Fibroblast of skin of scalp (primary cell): ENCODE measurements around the gene KIF22. TPM values are rescaled to one million over a fixed set of nuclear protein-coding genes. Genes with fewer than 3 reads are reported as not detected.
"Not testable (repeated sequence)": the region's sequence is repeated elsewhere in the genome, so short reads cannot be mapped to it uniquely, and the experiment has no call there.

ENCODE experiments used
- DNase-seq: peaks from one replicate; pipeline ENCODE4 v3.0.0-alpha.2; 2013
- polyA plus RNA-seq, 2 experiments: library from polyadenylated mRNA; unstranded; fragments of 120-200 nt; gene quantifications; one replicate each; pipeline ENCODE4 v1.2.1, GENCODE V29; 2013; ENCODE audit not compliant: insufficient read length in 2 of 2

Gene KIF22
- polyA plus RNA-seq (2013, experiment 1 of 2; ENCODE audit: insufficient read length) = 32.8 TPM
- polyA plus RNA-seq (2013, experiment 2 of 2; ENCODE audit: insufficient read length) = 30.0 TPM

- DNase-seq = peak; percentile 99
Measured at GRCh38 chr16:29790183-29790948, at the start of gene KIF22. TSS of gene KIF22 (plus strand) at chr16:29790751. CDS start at chr16:29790760, 9 bp downstream.

- no peak for DNase-seq
Measured at GRCh38 chr16:29742683-29743275, 47.8 kb upstream of the KIF22 start.

- DNase-seq = no peak
Measured at GRCh38 chr16:29743475-29743826, 47.1 kb upstream of the KIF22 start.

GRCh38 chr16:29743827-29744531 lies 46.6 kb upstream of the KIF22 start:
- DNase-seq = no peak

GRCh38 chr16:29744541-29745101 lies 45.9 kb upstream of the KIF22 start:
- no peak for DNase-seq

- DNase-seq = no peak
Measured at GRCh38 chr16:29745121-29745852, 45.3 kb upstream of the KIF22 start.

GRCh38 chr16:29745853-29746345 lies 44.7 kb upstream of the KIF22 start, which contains the start of gene C16orf54:
TSS of gene C16orf54 (minus strand) at chr16:29745990. CDS start at chr16:29744951, 1,039 bp downstream.
- DNase-seq = no peak

- DNase-seq = not testable (repeated sequence)
Measured at GRCh38 chr16:29746518-29746917, 44.0 kb upstream of the KIF22 start.

- no peak for DNase-seq
Measured at GRCh38 chr16:29747947-29748759, 42.4 kb upstream of the KIF22 start.

- not testable (repeated sequence) for DNase-seq
Measured at GRCh38 chr16:29748760-29749149, 41.8 kb upstream of the KIF22 start.

GRCh38 chr16:29753516-29753915 lies 37.0 kb upstream of the KIF22 start:
- no peak for DNase-seq

GRCh38 chr16:29756654-29757053 lies 33.9 kb upstream of the KIF22 start:
- no peak for DNase-seq

- DNase-seq = not testable (repeated sequence)
Measured at GRCh38 chr16:29757086-29757485, 33.5 kb upstream of the KIF22 start.

GRCh38 chr16:29757950-29758466 lies 32.5 kb upstream of the KIF22 start:
- DNase-seq = peak; percentile 52

- DNase-seq = no peak
Measured at GRCh38 chr16:29760567-29761279, 29.8 kb upstream of the KIF22 start.

- not testable (repeated sequence) for DNase-seq
Measured at GRCh38 chr16:29761280-29761651, 29.3 kb upstream of the KIF22 start.

- no peak for DNase-seq
Measured at GRCh38 chr16:29761882-29762281, 28.7 kb upstream of the KIF22 start.

GRCh38 chr16:29763326-29763725 lies 27.2 kb upstream of the KIF22 start:
- no peak for DNase-seq

- no peak for DNase-seq
Measured at GRCh38 chr16:29765167-29766032, 25.2 kb upstream of the KIF22 start.
